H1 (cell line): ENCODE data around the gene TIMP3. TPM values are rescaled to one million over a fixed set of nuclear protein-coding genes. Genes with fewer than 3 reads are reported as not detected.

Source experiments
- HDAC2 ChIP-seq, 2 experiments: fragments of 300-600 bp in 1 of 2; sonication (generic) in 1 of 2; IDR thresholded peaks; 2 replicates each; pipeline ENCODE4 v1.6.1; 2011 to 2012; ENCODE audit warnings: low read depth in 2 of 2, low read length in 2 of 2, mild to moderate bottlenecking in 2 of 2, moderate library complexity in 2 of 2, borderline replicate concordance in 1 of 2, inconsistent platforms in 1 of 2
- MAFK ChIP-seq: IDR thresholded peaks from 2 replicates; pipeline ENCODE4 v1.6.1; 2012; ENCODE audit warnings: low read depth, mild to moderate bottlenecking, improper control_type of control experiment, low read length
- NANOG ChIP-seq: IDR thresholded peaks from 2 replicates; pipeline ENCODE4 v1.6.1; 2011; ENCODE audit warnings: low read length, low read depth, mild to moderate bottlenecking, inconsistent platforms; ENCODE audit not compliant: insufficient read depth, poor library complexity, severe bottlenecking
- POLR2A ChIP-seq, 2 experiments: IDR thresholded peaks; 1 replicate in 1 of 2; 2 replicates in 1 of 2; pipeline ENCODE4 v1.6.1; 2011; ENCODE audit warnings: low read depth in 2 of 2, low read length in 2 of 2, mild to moderate bottlenecking in 2 of 2; ENCODE audit errors: control extremely low read depth in 1 of 2
- RXRA ChIP-seq: IDR thresholded peaks from 2 replicates; pipeline ENCODE4 v1.6.1; 2011; ENCODE audit warnings: low read depth, mild to moderate bottlenecking, low read length, moderate library complexity; ENCODE audit not compliant: insufficient read depth
- SIX5 ChIP-seq: IDR thresholded peaks from 2 replicates; pipeline ENCODE4 v1.6.1; 2011; ENCODE audit warnings: mild to moderate bottlenecking, low read depth, low read length
- polyA plus RNA-seq, 7 experiments: library from polyadenylated mRNA; depleted of rRNA in 3 of 7; stranded (reverse) in 5 of 7; unstranded in 2 of 7; fragments of >200 nt in 5 of 7; fragments of 200-250 nt in 2 of 7; gene quantifications; 1 replicate in 5 of 7; 2 replicates in 1 of 7; 4 replicates in 1 of 7; pipeline versions ENCODE4 v1.2.1 to v1.2.3, GENCODE V29; 2011 to 2013; ENCODE audit warnings: missing spikeins in 2 of 7, mixed read lengths in 2 of 7
- total RNA-seq: library from RNA; stranded (reverse); fragmentation: NEBNext Ultra II Directional; extraction: Animal tissue kit (Norgen Biotek cat#: 25700); gene quantifications from 2 replicates; pipeline ENCODE4 v1.2.1, GENCODE V29; 2021
- TF ChIP-seq, protein P1 (sequence below): IDR thresholded peaks from 2 replicates; pipeline ENCODE4 v1.6.1; 2011; ENCODE audit warnings: low read length, improper control_type of control experiment
- TF ChIP-seq, protein P2 (sequence below): IDR thresholded peaks from 2 replicates; pipeline ENCODE4 v1.6.1; 2012; ENCODE audit warnings: inconsistent platforms

The TIMP3 gene
- total and polyA plus RNA-seq, 2 of the 8 experiments (the other 6 are each of a cell fraction or from before 2014, with no cell fraction given), result 1.3 to 4.7 TPM

DNA sequence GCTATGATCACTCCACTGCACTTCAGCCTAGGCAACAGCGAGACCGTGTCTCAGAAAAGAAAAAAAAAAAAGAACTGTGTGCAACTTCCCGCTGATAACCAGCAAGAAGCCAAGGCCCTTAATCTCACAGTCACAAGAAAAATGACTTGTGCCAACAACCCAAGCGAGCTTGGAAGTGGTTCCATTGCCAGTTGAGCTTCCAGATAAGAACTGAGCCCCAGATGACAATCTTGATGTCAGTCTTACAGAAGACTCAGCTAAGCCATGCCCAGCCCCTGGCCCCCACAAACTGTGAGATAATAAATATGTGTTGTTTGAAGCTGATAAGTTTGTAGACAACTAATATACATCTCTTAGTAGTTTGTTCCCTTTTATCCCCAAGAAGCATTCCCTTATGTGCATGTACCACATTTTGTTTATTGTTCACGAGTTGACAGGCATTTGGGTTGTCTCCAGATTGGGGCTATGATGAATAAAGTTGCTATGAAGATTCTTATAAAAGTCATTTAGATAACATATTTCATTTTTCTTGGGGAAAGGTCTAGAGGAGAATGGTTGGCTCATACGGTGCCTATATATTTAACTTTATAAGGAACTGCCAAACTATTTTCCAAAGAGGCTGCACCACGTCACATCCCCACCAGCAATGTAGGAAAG is 85.9 kb downstream of the TIMP3 start (continued):
- TF ChIP-seq, protein P1, sequence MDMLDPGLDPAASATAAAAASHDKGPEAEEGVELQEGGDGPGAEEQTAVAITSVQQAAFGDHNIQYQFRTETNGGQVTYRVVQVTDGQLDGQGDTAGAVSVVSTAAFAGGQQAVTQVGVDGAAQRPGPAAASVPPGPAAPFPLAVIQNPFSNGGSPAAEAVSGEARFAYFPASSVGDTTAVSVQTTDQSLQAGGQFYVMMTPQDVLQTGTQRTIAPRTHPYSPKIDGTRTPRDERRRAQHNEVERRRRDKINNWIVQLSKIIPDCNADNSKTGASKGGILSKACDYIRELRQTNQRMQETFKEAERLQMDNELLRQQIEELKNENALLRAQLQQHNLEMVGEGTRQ, result no peak
- no peak for TF ChIP-seq POLR2A (IDR thresholded peaks at IDR 0.05; ENCODE audit: control extremely low read depth in 1 of 2, low read depth in 2 of 2, low read length in 2 of 2)
- TF ChIP-seq, protein P2, sequence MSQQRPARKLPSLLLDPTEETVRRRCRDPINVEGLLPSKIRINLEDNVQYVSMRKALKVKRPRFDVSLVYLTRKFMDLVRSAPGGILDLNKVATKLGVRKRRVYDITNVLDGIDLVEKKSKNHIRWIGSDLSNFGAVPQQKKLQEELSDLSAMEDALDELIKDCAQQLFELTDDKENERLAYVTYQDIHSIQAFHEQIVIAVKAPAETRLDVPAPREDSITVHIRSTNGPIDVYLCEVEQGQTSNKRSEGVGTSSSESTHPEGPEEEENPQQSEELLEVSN, result no peak
- no peak for TF ChIP-seq NANOG
- no peak for TF ChIP-seq MAFK
- no peak for TF ChIP-seq RXRA
- no peak for TF ChIP-seq SIX5
- no peak for TF ChIP-seq HDAC2 (IDR thresholded peaks at IDR 0.05; ENCODE audit: borderline replicate concordance in 1 of 2, low read depth in 2 of 2, low read length in 2 of 2)
